SK-N-MC (cell line): Measurements from ENCODE around the gene EIF3F.

Experiments
- EZH2 ChIP-seq: fragments of 200-600 bp; sonication (generic); IDR thresholded peaks from one replicate; pipeline ENCODE4 v1.6.1; 2017; ENCODE audit warnings: antibody characterized with exemption
- FOXP2 ChIP-seq: optimal IDR thresholded peaks from 2 replicates; pipeline ENCODE3; 2011; ENCODE audit warnings: mild to moderate bottlenecking, moderate library complexity; ENCODE audit not compliant: insufficient read depth; ENCODE audit errors: extremely low read length, control extremely low read depth
- POLR2AphosphoS5 ChIP-seq: IDR thresholded peaks from 2 replicates; pipeline ENCODE4 v1.6.1; 2012; ENCODE audit warnings: mild to moderate bottlenecking, low read depth, low read length, borderline replicate concordance

DNA sequence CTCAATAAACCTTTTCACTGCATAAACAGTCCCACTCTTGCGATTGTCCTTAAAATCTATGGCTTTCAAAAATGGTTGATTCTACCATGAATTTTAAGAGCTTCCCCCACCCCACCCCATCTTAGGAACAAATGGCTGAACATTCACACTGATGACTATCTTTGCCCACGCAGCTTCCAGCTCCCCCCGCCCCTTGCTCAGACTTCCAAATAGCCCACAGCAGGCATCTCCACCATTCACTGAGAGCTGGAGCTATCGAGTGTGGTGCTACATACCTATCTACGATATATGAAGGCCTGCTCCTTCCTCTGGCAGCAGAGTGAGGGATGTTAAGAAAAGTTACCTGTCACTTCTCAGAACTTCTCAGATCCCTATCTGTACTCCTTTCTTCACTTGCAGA lies 26.7 kb downstream of the EIF3F start:
- TF ChIP-seq POLR2AphosphoS5 (no peak), EZH2 (no peak), FOXP2 (no peak)
